HT-29 (cell line): ENCODE measurements around the gene UCN. TPM values are rescaled to one million over a fixed set of nuclear protein-coding genes. Genes with fewer than 3 reads are reported as not detected.
"Not testable (repeated sequence)": the region's sequence is repeated elsewhere in the genome, so short reads cannot be mapped to it uniquely, and the experiment has no call there.

Experiments
- DNase-seq: peaks from one replicate; pipeline ENCODE4 v3.0.0-alpha.2; 2015; ENCODE audit warnings: low spot score
- total RNA-seq: library from RNA; depleted of rRNA; stranded (reverse); fragments of >200 nt; shearing (Covaris generic); gene quantifications from 2 replicates; pipeline ENCODE4 v1.2.3, GENCODE V29; 2014

Gene UCN
- total RNA-seq, 1 experiment from 2014 or later = 4.9 TPM

- DNase-seq = no peak
Measured at GRCh38 chr2:27285481-27285880, 22.8 kb downstream of the UCN start.

- DNase-seq = no peak
Measured at GRCh38 chr2:27284996-27285395, 23.2 kb downstream of the UCN start.

- DNase-seq = no peak
Measured at GRCh38 chr2:27282892-27283291, 25.4 kb downstream of the UCN start.

- no peak for DNase-seq
Measured at GRCh38 chr2:27281855-27282559, 26.2 kb downstream of the UCN start, which contains the start of gene TRIM54. Gene TRIM54 (plus strand): TSS chr2:27282429. CDS start chr2:27282732, 303 bp downstream.

- DNase-seq = no peak
Measured at GRCh38 chr2:27281442-27281841, 26.8 kb downstream of the UCN start.

- DNase-seq = no peak
Measured at GRCh38 chr2:27280826-27281225, 27.4 kb downstream of the UCN start.

GRCh38 chr2:27278010-27278409 is 30.2 kb downstream of the UCN start:
- no peak for DNase-seq

- no peak for DNase-seq
Measured at GRCh38 chr2:27275211-27276150, 32.8 kb downstream of the UCN start, which contains the start of gene DNAJC5G. Gene DNAJC5G (plus strand): TSS chr2:27275433. CDS start chr2:27276729, 1,296 bp downstream.

GRCh38 chr2:27272537-27273522 is 35.4 kb downstream of the UCN start:
- not testable (repeated sequence) for DNase-seq

- no peak for DNase-seq
Measured at GRCh38 chr2:27271631-27272340, 36.5 kb downstream of the UCN start.

GRCh38 chr2:27270670-27271069 is 37.6 kb downstream of the UCN start:
- no peak for DNase-seq

GRCh38 chr2:27270131-27270530 is 38.1 kb downstream of the UCN start:
- DNase-seq = no peak

- DNase-seq = not testable (repeated sequence)
Measured at GRCh38 chr2:27268296-27268695, 39.9 kb downstream of the UCN start.

- DNase-seq = no peak
Measured at GRCh38 chr2:27265536-27265870, 42.7 kb downstream of the UCN start.

GRCh38 chr2:27264753-27265535 is 43.3 kb downstream of the UCN start:
- peak; percentile 38 for DNase-seq

GRCh38 chr2:27264253-27264752 is 43.9 kb downstream of the UCN start:
- DNase-seq = no peak

- no peak for DNase-seq
Measured at GRCh38 chr2:27263287-27264252, 44.7 kb downstream of the UCN start.
